ENCODE measurements around the gene ASAP2. TPM values are rescaled to one million over a fixed set of nuclear protein-coding genes. Genes with fewer than 3 reads are reported as not detected.
A peak's percentile ranks its signal among the peaks of the same experiment; 100 is the strongest.

The ASAP2 gene
- total and polyA plus RNA-seq, 2 donors (not counting 1 experiment from before 2014, with no cell fraction given) = 0.04 TPM; not detected in 1

DNA sequence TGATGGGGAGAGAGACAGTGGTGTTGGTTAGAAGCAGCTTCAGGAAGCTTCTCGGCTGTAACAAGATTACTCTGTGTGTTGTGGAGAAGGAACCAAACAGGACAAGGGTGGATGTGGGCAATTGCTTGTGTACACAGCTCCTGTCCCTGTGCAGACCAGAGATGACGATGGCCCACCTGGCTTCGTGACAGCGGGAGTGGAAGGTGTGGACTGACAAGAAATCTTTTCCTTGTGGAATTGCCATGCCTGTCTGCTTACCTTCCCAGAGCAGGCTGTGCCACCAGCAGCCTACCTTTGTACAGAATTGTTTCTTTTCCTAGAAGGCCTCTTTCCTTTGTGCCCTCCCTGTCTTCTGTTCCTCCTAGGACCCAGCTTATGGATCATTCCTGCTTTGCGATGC lies 122.9 kb downstream of the ASAP2 start:
- no peaks in the 10 kb centered on the region for H3K9me3 ChIP-seq (ENCODE audit: control extremely low read depth in 1 of 3, control insufficient read depth in 2 of 3, insufficient read depth in 1 of 3, low read length in 2 of 3)
- H3K27me3 ChIP-seq (replicated peaks in 1 of 4; ENCODE audit: control extremely low read depth in 1 of 4, control insufficient read depth in 3 of 4, insufficient read depth in 4 of 4, low read length in 3 of 4) = no peaks in the 10 kb centered on the region
- H4K20me1 ChIP-seq (ENCODE audit: control insufficient read depth, insufficient read depth, low read length, poor library complexity, severe bottlenecking) = no peaks in the 10 kb centered on the region
- H3K36me3 ChIP-seq (replicated peaks in 1 of 2; ENCODE audit: control extremely low read depth in 1 of 2, control insufficient read depth in 1 of 2, extremely low read depth in 1 of 2, insufficient read depth in 2 of 2, low read length in 1 of 2) = no peaks in the 10 kb centered on the region
- TF ChIP-seq EZH2 (IDR thresholded peaks at IDR 0.05; ENCODE audit: borderline replicate concordance, insufficient read depth, low read depth, low read length, poor library complexity, severe bottlenecking) (no peak), CTCF (IDR thresholded peaks at IDR 0.05) (no peak)
- DNase-seq (no peak), ATAC-seq (ENCODE audit: low read depth) (no peak)
- H3K4me1 ChIP-seq (ENCODE audit: control insufficient read depth in 2 of 2, insufficient read depth in 2 of 2, low read length in 2 of 2) = peaks cover 14% of the 10 kb centered on the region in 2 donors
- Mint-ChIP-seq H3K4me1 (peaks cover 10% of the 10 kb centered on the region), H3K4me3 (no peak overlapping the region), H3K9me3 (ENCODE audit: insufficient read depth) (no peaks in the 10 kb centered on the region), H3K27ac (no peak overlapping the region), H3K27me3 (peaks cover 6% of the 10 kb centered on the region)
- no peak overlapping the region for H3K4me2 ChIP-seq (replicated peaks; ENCODE audit: low read depth, low read length, poor library complexity, severe bottlenecking)
- WGBS (ENCODE audit: insufficient coverage) = 89% methylated on average over 5 of the region's 5 CpGs
- ChIA-PET CTCF (no interaction called here), POLR2A (no interaction called here)
- no peak overlapping the region for H2AFZ ChIP-seq (ENCODE audit: insufficient read depth, low read depth, low read length, poor library complexity, severe bottlenecking)
- no peak overlapping the region for H3K9ac ChIP-seq (ENCODE audit: low read length)
- H3K79me2 ChIP-seq (ENCODE audit: control insufficient read depth, insufficient read depth, low read length) = no peaks in the 10 kb centered on the region
- H3K4me3 ChIP-seq (ENCODE audit: control extremely low read depth in 1 of 5, extremely low read depth in 1 of 5, insufficient read depth in 1 of 5, low read depth in 2 of 5, low read length in 4 of 5) = no peak overlapping the region
- intact Hi-C loops (cut with micrococcal nuclease) = no loop called here
- no peak overlapping the region for H3K27ac ChIP-seq (ENCODE audit: low read length in 2 of 2)

GRCh38 chr2:9330612-9331270 lies 124.1 kb downstream of the ASAP2 start:
- POLR2A ChIA-PET = no interaction called here

More at GRCh38 chr2:9330612-9331270, 124.1 kb downstream of the ASAP2 start:
- 20% methylated on average over 14 of the region's 19 CpGs for WGBS (ENCODE audit: insufficient coverage)
- intact Hi-C loops (cut with micrococcal nuclease) = no loop called here
- no peaks in the 10 kb centered on the region for H3K36me3 ChIP-seq (replicated peaks in 1 of 2; ENCODE audit: control extremely low read depth in 1 of 2, control insufficient read depth in 1 of 2, extremely low read depth in 1 of 2, insufficient read depth in 2 of 2, low read length in 1 of 2)
- H3K79me2 ChIP-seq (ENCODE audit: control insufficient read depth, insufficient read depth, low read length) = no peaks in the 10 kb centered on the region
- peak overlapping the region; percentile 23 for H3K9ac ChIP-seq (ENCODE audit: low read length)
- DNase-seq (peak; percentile 22), ATAC-seq (ENCODE audit: low read depth) (peak; percentile 21)
- H4K20me1 ChIP-seq (ENCODE audit: control insufficient read depth, insufficient read depth, low read length, poor library complexity, severe bottlenecking) = no peaks in the 10 kb centered on the region
- Mint-ChIP-seq H3K27ac (no peak overlapping the region), H3K9me3 (ENCODE audit: insufficient read depth) (no peaks in the 10 kb centered on the region), H3K4me3 (no peak overlapping the region), H3K27me3 (peaks cover 6% of the 10 kb centered on the region), H3K4me1 (peaks cover 10% of the 10 kb centered on the region)
- H3K27me3 ChIP-seq (replicated peaks in 1 of 4; ENCODE audit: control extremely low read depth in 1 of 4, control insufficient read depth in 3 of 4, insufficient read depth in 4 of 4, low read length in 3 of 4) = no peaks in the 10 kb centered on the region
- no peak for TF ChIP-seq EZH2 (IDR thresholded peaks at IDR 0.05; ENCODE audit: borderline replicate concordance, insufficient read depth, low read depth, low read length, poor library complexity, severe bottlenecking)
- TF ChIP-seq CTCF (IDR thresholded peaks at IDR 0.05) = no peak
- no peaks in the 10 kb centered on the region for H3K9me3 ChIP-seq (ENCODE audit: control extremely low read depth in 1 of 3, control insufficient read depth in 2 of 3, insufficient read depth in 1 of 3, low read length in 2 of 3)
- peak overlapping the region in 1 of 5 experiments; percentile 7 for H3K4me3 ChIP-seq (ENCODE audit: control extremely low read depth in 1 of 5, extremely low read depth in 1 of 5, insufficient read depth in 1 of 5, low read depth in 2 of 5, low read length in 4 of 5)
- peak overlapping the region; percentile 43 for H2AFZ ChIP-seq (ENCODE audit: insufficient read depth, low read depth, low read length, poor library complexity, severe bottlenecking)
- peaks cover 14% of the 10 kb centered on the region in 2 donors for H3K4me1 ChIP-seq (ENCODE audit: control insufficient read depth in 2 of 2, insufficient read depth in 2 of 2, low read length in 2 of 2)
- CTCF ChIA-PET = no interaction called here
- no peak overlapping the region for H3K27ac ChIP-seq (ENCODE audit: low read length in 2 of 2)
- H3K4me2 ChIP-seq (replicated peaks; ENCODE audit: low read depth, low read length, poor library complexity, severe bottlenecking) = peak overlapping the region; percentile 53
